ENCODE results near the gene SYT9.

The SYT9 gene, protein sequence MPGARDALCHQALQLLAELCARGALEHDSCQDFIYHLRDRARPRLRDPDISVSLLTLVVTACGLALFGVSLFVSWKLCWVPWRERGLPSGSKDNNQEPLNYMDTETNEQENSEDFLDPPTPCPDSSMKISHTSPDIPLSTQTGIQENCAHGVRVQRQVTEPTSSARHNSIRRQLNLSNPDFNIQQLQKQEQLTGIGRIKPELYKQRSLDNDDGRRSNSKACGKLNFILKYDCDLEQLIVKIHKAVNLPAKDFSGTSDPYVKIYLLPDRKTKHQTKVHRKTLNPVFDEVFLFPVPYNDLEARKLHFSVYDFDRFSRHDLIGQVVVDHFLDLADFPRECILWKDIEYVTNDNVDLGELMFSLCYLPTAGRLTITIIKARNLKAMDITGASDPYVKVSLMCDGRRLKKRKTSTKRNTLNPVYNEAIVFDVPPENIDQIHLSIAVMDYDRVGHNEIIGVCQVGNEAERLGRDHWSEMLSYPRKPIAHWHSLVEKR

DNA sequence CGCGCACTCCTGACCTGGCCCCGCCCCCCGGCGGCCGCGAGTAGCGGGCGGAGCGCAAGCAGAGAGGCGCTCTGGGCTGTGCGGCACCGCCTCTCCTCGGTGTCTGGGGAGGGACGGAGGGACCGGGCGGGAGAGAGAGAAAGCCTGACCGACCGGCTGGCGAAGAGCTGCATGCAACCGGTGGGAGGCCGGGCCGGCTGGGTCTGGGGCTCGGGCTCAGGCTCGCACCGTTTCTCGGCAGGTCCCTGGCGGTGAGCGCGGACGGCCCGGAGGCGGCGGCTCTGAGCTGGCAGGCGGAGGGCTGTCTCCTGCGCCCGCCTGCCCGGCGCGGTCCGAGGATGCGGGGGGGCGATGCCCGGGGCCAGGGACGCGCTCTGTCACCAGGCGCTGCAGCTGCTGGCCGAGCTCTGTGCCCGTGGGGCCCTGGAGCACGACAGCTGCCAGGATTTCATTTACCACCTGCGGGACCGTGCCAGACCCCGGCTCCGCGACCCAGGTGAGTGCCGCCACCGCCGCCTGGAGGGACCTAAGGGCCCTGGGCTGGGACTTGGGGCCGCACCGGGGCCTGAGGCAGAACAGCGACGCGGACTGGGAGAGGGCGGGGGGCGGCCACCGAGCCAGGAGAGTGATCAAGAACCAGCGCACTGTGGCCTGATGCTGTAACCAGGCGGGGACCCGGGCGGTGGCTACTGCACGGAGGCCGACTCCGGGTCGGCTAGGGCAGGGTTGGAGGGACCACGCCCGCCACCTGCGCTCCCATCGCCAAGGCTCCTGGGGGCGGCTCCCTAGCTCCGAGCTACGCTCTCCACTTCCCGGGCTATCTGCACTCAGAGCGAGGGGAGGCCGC, at the start of gene SYT9:
SYT9 (plus strand) TSS at position 69 of the 847 bp plus-strand sequence; CDS start at position 352, 283 bp downstream.
- no peak for DNase-seq

- no peak for DNase-seq
These were observed 49.3 kb upstream of the SYT9 start for GRCh38 chr11:7202412-7202811.

- no peak for DNase-seq
These were observed 46.9 kb upstream of the SYT9 start for GRCh38 chr11:7204778-7205177.

DNA sequence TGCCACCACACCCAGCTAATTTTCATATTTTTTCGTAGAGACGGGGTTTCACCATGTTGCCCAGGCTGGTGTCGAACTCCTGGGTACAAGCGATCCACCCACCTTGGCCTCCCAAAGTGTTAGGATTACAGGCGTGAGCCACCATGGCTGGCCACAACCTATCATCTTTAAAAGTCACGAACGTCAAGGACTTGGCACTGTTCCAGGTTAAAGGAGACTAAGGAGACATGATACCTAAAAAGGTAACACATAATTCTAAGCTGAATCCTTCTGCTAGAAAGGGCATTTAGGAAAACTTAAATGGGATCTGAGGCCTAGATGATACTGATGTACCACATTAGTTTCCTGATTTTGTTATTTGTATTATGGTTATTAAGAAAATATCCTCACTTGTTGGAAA, 43.3 kb upstream of the SYT9 start:
- no peak for DNase-seq

DNA sequence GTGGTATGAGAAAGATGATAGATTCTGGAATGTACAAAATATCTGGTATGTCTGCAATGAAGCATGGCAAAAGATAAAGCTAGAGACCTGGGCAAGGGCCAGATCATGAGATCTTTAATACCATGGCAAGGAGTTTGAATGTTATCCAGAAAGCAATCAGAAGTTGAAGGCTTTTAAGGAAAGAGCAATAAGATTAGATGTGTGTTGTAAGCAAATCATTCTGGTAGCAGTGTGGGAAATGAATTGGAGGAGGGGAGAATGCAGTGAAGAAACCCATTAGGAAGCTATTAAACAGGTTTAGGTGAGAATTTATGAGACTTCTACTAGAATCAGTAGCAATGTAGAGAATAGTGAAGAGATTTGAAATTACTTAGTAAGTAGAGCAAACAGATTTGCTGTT, 32.2 kb upstream of the SYT9 start:
- no peak for DNase-seq

DNA sequence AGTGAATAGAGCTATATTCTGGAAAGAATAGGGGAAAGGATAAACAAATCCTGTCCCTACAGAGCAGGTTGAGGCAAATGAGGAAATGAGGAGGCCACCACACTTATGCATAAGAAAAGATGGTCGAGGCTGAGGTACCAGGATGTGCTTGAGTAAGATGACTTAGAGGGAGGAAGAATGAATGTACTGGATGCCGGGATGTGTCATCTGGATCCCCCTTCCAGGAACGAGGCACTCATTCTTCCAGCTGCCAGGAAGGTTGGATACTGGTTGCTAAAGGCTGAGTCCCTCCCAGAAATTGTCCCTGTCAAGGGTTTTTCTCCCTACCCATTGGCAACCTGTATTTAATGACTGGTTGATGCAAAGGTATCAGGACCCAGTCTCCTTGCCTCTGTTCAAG, 31.1 kb upstream of the SYT9 start:
- DNase-seq, result no peak

- no peak for DNase-seq
These were observed 29.1 kb upstream of the SYT9 start for GRCh38 chr11:7222619-7223018.

DNA sequence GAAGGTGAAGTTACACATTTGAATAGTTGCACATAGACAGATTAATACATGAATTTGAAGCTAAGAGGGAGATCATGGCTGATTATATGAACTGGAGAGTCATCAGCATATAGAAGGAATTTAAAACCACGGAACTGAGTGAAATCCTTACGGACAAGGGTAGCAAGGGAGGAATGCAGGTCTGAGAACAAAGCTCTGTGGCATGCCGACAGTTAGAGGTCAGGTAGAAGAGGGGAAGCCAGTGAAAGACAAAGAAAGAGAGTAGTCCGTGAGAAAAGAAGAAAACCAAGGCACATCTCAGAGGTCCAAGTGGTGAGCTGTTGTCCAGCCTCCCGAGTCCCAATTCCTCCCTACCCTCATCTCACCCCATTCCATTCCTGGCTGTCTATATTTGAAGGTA, 11.8 kb upstream of the SYT9 start:
- no peak for DNase-seq

DNA sequence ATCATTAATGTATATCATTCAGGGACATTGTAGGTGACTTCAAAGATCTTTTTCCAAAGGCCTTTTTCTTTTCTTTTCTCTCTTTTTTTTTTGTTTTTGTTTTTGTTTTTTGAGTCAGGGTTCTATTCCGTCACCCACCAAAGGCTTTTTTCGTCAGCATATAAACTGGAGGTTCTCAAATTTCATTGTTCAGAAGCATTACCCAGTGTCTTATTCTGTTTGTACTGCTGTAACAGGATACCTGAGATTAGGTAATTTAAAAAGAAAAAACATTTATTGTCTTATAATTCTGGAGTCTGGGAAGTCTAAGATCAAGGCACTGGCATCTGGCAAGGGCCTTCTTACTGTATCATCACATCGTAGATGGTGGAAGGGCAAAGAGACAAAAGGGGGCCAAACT, 6.4 kb upstream of the SYT9 start:
- DNase-seq, result no peak

- no peak for DNase-seq
These were observed 5.5 kb upstream of the SYT9 start for GRCh38 chr11:7246179-7246578.

DNA sequence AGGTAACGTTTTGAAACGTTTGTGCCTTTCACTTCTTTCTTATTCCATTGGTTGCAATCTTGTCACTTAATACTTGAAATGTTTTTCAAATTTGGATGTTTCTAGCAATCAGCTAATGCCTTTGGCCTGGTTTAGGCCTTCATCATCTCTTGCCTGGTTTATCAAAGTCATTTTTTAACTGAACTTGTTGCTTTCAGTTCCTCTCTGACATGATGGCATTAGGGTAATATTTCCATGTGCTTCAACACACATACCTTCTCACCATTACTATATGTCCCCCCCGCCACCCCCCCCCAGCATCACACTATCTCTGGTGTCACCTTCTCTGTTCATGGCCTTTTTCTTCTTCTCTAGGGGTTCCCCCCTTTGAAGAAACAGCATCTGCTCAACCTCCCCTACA, 1.5 kb upstream of the SYT9 start:
- DNase-seq, result no peak

DNA sequence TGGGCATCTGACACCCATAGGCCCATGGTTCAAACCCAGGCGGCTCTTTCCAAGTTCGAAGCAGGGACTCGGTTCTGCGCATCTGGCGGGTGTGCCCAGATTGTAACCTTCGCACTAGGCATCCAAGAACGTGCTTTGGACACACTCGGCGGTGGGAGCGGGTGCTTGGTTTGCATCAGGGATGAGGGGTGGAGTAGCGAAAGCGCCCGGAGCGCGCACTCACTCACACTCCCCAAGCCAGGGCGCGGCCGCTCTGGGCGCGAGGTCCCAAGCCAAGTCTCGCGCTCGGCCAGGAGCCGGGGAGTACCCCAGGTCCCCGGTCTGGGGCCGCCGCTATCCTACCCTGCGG, 243 bp upstream of the SYT9 start:
- DNase-seq, result no peak

- DNase-seq, result no peak
These were observed 1.0 kb downstream of the SYT9 start for GRCh38 chr11:7252683-7253213.

GRCh38 chr11:7253800-7254199, 2.1 kb downstream of the SYT9 start:
- DNase-seq, result no peak

DNA sequence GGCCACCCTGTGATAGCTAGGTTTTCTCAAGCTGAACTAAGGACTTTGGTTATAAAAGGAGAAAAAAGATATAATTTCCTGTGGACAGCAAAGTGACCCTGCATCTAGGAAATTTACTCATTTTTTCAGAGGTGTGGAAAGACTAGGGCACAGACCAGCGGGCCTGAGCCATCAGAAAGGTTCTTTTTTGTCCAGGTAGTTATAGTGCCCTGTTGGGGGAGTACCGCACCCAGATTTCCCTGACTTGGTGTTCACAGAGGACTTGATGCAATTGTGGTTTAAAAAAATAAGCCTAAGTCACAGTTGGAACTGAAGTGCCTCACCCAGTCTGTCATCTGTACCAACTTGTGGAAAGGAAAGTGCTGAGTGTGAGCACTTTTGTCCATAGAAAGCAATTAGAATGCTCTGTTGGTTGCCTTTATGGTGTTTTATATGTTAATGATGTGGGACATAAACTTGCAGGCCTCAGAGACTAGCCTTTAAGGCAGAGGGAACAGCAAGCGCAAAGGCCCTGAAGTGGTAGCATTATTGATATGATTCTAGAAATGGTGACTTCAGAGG, 3.1 kb downstream of the SYT9 start:
- DNase-seq, result no peak

DNA sequence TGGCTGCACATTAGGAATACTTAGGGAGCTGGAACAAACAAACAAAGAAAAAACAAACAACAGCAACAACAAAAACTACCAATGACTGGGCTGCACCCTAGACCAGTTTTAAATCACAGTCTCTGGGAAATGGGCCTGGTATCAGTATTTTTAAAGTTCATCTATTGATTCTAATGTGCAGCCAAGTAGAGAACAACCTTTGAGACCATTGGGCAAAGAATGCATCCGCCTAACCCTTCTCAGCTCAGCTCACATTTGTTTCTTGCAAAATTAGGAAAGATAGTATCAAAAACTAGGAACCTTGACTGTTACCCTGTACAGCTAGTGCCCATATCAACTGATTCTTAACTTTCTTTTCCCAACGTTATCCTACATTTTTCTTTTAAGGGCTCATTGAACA, 5.2 kb downstream of the SYT9 start:
- no peak for DNase-seq

- DNase-seq, result no peak
These were observed 6.0 kb downstream of the SYT9 start for GRCh38 chr11:7257724-7258123.

DNA sequence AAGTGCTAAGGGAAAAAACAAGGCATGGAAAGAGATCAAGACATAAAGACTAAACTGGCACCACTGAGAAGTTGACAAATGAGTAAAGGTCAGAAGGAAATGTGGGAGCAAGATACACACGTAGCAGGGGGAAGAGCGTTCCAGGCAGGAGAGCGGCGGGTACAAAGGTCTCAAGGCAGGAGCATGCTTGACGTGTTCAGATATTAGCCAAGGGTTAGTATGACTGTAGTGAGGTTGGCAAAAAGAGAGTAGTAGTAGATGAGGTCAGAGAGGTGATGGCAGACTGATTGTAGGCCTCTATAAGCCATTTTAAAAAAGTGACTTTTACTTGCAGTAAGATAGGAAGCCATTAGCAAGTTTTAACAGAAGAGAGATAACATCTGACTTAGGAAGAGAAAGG, 9.9 kb downstream of the SYT9 start:
- DNase-seq, result no peak

DNA sequence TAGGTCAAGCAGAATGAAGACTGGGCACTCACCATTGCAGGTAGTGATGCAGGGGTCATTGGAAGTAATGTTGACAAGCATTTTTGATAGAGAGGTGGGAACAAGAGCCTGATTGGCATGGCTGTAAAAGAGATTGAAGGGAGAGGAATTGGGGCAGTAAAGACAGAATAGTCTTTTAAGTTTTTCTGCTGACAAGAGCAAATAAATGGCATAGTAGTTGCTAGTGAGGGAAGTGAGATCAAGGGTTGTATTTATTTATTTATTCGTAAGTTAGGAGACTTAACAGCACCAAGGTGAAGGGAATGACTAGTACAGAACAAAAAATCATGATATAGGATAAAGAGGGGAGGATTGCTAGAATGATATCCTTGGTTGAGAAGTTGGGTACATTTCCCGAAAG, 11.0 kb downstream of the SYT9 start:
- DNase-seq, result no peak

- DNase-seq, result no peak
These were observed 12.1 kb downstream of the SYT9 start for GRCh38 chr11:7263842-7264241.

GRCh38 chr11:7268758-7269157, 17.1 kb downstream of the SYT9 start:
- DNase-seq, result no peak

GRCh38 chr11:7270233-7270865, 18.6 kb downstream of the SYT9 start:
- DNase-seq, result no peak

GRCh38 chr11:7272373-7272772, 20.7 kb downstream of the SYT9 start:
- no peak for DNase-seq
